Measurements from ENCODE around the gene ARPP19.
"Not testable (repeated sequence)": the region's sequence is repeated elsewhere in the genome, so short reads cannot be mapped to it uniquely, and the experiment has no call there.

Gene ARPP19

DNA sequence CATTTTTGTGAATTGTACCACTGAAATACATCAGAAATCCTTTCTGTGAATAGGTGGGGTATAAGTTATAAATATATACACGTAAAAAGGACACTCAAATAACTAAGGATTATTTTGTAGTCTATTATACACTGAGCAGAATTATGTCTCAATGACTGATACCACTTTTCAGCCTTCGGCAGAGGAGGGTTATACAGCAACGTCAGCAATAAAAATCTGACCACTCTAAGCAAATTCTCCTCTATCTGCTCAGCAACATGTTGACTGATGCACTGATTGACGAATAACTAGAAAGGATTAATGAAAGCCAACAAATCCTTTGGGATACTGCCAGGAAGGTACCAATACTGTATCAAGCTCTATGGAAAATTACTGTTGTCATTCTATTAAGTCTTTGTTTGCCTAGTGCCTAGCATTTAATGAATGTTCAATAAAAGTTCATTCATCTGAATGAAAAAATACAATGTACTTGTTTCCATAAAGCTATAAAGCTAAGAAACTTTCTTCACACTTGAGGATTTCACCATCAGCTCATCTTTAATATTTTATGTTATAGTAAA is 5.2 kb downstream of the ARPP19 start:
- Mint-ChIP-seq H3K36me3 (ENCODE audit: low read depth) (peaks cover 30% of the 10 kb centered on the region), H3K27ac (no peak overlapping the region), H3K9me3 (no peaks in the 10 kb centered on the region), H3K4me1 (ENCODE audit: low read depth) (peaks cover 22% of the 10 kb centered on the region), H3K4me3 (no peak overlapping the region), H3K27me3 (no peaks in the 10 kb centered on the region)
- intact Hi-C loops (cut with micrococcal nuclease): no loop called here

DNA sequence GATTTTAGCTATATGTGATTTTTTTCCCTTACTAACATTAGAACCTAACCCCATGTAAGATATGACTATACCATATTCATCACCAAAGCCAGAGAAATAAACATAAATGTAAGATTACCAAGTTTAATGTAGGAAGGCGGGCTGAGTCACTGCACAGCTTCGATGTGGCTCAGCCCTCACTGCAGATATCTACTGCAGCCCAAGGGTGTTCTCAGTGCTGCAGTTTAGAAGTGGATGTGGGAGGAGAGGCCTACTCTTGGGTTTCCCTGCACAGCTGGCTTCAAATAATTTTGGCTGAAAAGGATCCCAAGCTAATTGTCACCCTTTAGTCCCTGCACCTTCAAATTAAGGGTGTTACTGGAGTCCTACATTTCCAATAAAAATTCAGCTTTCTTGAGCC is 9.3 kb downstream of the ARPP19 start:
- no peaks in the 10 kb centered on the region for H3K9me3 Mint-ChIP-seq
- peaks cover 31% of the 10 kb centered on the region for H3K4me1 Mint-ChIP-seq (ENCODE audit: low read depth)
- H3K27me3 Mint-ChIP-seq: no peaks in the 10 kb centered on the region
- no peak overlapping the region for H3K4me3 Mint-ChIP-seq
- intact Hi-C loops (cut with micrococcal nuclease): no loop called here
- H3K36me3 Mint-ChIP-seq (ENCODE audit: low read depth): peaks cover 41% of the 10 kb centered on the region
- no peak overlapping the region for H3K27ac Mint-ChIP-seq

DNA sequence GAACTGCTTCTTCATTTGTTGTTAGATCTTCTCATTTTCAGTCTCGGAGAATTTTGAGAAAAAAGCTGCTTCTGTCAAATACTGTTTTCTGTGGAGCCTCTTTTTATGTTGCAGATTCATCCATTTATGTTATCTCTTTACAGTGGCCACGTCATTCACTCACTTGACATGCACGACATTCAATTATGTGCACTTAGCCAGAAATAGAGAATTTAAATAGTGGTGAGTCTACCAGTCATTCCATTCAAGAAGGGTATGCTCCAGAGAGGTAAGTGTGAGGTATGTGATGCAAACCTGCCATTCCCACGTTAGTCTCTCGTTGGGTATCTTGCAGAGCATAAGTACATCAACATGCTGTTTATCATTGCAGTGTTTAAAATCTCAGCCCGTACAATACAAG is 9.8 kb downstream of the ARPP19 start:
- peaks cover 47% of the 10 kb centered on the region for H3K36me3 Mint-ChIP-seq (ENCODE audit: low read depth)
- no peaks in the 10 kb centered on the region for H3K9me3 Mint-ChIP-seq
- no peaks in the 10 kb centered on the region for H3K27me3 Mint-ChIP-seq
- H3K4me3 Mint-ChIP-seq: no peak overlapping the region
- intact Hi-C loops (cut with micrococcal nuclease): no loop called here
- no peak overlapping the region for H3K27ac Mint-ChIP-seq
- peaks cover 37% of the 10 kb centered on the region for H3K4me1 Mint-ChIP-seq (ENCODE audit: low read depth)

DNA sequence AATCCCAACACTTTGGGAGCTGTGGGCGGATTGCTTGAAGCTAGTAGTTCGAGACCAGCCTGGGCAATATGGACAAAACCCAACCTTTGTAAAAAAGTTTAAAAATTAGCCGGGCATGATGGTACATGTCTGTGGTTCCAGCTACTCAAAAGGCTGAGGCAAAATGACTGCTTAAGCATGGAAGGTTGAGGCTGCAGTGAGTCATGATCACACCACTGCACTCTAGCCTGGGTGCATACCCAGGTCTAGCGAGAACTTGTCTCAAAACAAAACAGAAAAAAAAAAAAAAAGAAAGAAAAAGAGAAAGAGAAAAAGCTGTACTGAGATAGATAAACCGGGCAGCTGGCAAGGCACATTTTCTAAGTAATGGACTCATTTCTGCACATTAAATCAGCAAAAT is 10.6 kb downstream of the ARPP19 start:
- intact Hi-C loops (cut with micrococcal nuclease): no loop called here
- H3K27ac Mint-ChIP-seq: peak overlapping the region; percentile 45
- peaks cover 45% of the 10 kb centered on the region for H3K4me1 Mint-ChIP-seq (ENCODE audit: low read depth)
- H3K9me3 Mint-ChIP-seq: no peaks in the 10 kb centered on the region
- H3K4me3 Mint-ChIP-seq: no peak overlapping the region
- H3K27me3 Mint-ChIP-seq: no peaks in the 10 kb centered on the region
- peaks cover 49% of the 10 kb centered on the region for H3K36me3 Mint-ChIP-seq (ENCODE audit: low read depth)

DNA sequence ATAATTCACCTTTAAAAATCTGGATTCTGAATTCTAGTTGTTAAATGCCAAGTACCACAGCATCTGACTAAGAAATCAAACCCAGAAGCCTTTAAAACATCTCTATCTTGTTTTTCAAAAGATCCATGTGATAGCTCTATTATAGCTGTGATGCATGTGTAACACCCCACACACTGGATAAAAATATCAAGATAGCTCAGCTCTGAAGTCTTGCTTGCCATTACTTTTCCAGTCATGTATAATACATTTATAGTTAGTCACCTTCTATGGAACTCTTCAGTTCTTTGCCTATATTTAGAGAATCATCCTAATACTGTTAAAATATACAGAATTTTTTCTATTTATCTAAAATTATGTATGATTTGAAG is 11.6 kb downstream of the ARPP19 start:
- no peak overlapping the region for H3K27ac Mint-ChIP-seq
- no peaks in the 10 kb centered on the region for H3K27me3 Mint-ChIP-seq
- intact Hi-C loops (cut with micrococcal nuclease): no loop called here
- H3K36me3 Mint-ChIP-seq (ENCODE audit: low read depth): peaks cover 41% of the 10 kb centered on the region
- no peak overlapping the region for H3K4me3 Mint-ChIP-seq
- no peaks in the 10 kb centered on the region for H3K9me3 Mint-ChIP-seq
- peaks cover 39% of the 10 kb centered on the region for H3K4me1 Mint-ChIP-seq (ENCODE audit: low read depth)

DNA sequence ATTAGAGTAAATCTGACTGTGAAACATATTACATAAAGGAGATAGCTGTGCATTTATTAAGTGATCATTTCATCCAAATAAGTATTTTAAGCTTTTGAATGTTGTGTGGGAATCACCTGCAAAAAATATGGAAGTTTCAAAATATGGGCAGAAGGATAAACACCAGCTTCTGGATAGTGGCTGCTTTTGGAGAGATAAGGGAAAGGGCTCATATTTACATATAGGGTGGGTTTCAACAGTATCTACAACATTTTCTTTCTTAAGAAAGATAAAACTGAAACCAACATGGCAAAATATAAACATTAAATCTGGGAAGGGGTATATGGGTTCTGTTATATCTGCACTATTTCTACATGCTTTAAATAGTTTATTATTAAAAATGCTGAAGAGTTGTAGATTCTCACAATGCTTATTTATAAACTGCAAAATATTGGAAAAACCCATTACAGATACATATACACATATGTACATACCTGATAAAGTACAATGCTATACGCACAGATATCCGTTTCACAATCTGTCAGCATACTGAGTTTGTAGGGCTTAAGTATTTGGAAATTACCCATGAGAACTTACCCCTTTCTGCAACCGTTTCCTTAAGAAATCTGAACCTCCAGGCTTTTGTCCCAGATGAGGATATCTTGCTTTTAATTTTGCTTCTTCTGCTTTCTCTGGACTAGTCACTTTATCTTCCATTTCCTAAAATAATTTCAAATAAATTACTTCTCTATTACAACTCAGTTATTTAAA is 12.1 kb downstream of the ARPP19 start:
- Mint-ChIP-seq H3K4me3 (no peak overlapping the region), H3K4me1 (ENCODE audit: low read depth) (peaks cover 39% of the 10 kb centered on the region), H3K27ac (no peak overlapping the region), H3K9me3 (no peaks in the 10 kb centered on the region), H3K36me3 (ENCODE audit: low read depth) (peaks cover 41% of the 10 kb centered on the region), H3K27me3 (no peaks in the 10 kb centered on the region)
- intact Hi-C loops (cut with micrococcal nuclease): no loop called here

DNA sequence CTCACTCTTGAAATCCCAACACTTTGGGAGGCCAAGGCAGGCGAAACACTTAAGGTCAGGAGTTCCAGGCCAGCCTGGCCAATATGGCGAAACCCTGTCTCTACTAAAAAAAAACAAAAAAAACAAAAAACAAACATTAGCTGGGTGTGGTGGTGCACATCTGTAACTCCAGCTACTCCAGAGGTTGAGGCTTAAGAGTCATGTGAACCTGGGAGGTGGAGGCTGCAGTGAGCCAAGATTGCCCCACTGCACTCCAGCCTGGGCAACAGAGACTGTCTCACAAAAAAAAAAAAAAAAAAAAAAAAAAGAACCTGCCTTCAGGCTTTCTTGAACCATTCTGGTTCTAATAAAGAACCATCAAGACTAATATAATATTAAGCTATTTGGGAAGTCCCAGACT is 16.5 kb downstream of the ARPP19 start:
- Mint-ChIP-seq H3K36me3 (ENCODE audit: low read depth) (peaks cover 54% of the 10 kb centered on the region), H3K27ac (peak overlapping the region; percentile 83), H3K9me3 (no peaks in the 10 kb centered on the region), H3K4me3 (peak overlapping the region; percentile 34), H3K4me1 (ENCODE audit: low read depth) (peaks cover 22% of the 10 kb centered on the region), H3K27me3 (no peaks in the 10 kb centered on the region)
- intact Hi-C loops (cut with micrococcal nuclease): no loop called here

GRCh38 chr15:52551762-52552161 is 17.1 kb downstream of the ARPP19 start:
- peak overlapping the region; percentile 83 for H3K27ac Mint-ChIP-seq
- H3K36me3 Mint-ChIP-seq (ENCODE audit: low read depth): peaks cover 59% of the 10 kb centered on the region
- peak overlapping the region; percentile 41 for H3K4me3 Mint-ChIP-seq

GRCh38 chr15:52551186-52551585 is 17.6 kb downstream of the ARPP19 start:
- peaks cover 16% of the 10 kb centered on the region for H3K4me1 Mint-ChIP-seq (ENCODE audit: low read depth)
- H3K27ac Mint-ChIP-seq: peak overlapping the region; percentile 83
- H3K9me3 Mint-ChIP-seq; intact Hi-C loops (cut with micrococcal nuclease); H3K4me3 Mint-ChIP-seq; H3K27me3 Mint-ChIP-seq: not testable (repeated sequence)
- H3K36me3 Mint-ChIP-seq (ENCODE audit: low read depth): peaks cover 59% of the 10 kb centered on the region

More at GRCh38 chr15:52551762-52552161, 17.1 kb downstream of the ARPP19 start:
- intact Hi-C loops (cut with micrococcal nuclease): no loop called here
- Mint-ChIP-seq H3K4me1 (ENCODE audit: low read depth) (peaks cover 22% of the 10 kb centered on the region), H3K9me3 (peaks cover under 1% of the 10 kb centered on the region), H3K27me3 (no peaks in the 10 kb centered on the region)

DNA sequence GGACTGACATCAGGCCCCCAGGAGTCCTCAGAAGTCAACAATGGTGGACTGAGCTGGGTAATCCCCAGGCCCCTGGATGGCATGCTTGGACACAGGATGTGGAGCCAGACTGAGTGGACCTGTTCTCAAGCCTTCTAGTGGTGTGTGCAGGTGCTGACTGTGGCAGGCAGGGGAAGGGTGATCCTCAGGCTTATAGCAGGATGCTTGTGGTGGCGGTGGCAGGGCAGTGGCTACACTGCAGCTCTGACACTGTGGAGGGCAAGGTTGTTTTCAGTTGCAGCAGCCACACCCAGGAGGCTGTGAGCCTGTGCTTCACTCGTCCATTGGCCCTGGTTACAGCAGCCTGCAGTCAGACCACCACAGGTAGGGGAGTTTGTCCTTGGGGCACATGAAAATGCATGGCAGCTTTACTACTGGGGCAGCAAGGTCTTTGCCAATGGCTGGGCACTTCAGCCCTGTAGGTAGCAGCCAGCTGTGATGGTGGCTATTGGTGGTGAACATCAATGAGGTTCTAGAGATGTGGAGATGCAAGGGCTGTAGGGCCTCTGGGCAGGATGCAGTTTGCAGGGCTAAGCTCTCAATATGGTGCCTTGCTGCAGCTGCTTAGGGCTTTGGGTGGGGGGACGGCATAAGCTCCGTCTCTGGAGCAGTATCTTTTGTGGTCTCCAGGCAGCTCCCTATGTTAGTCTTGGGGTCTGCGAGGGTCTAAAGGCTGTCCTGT is 22.6 kb downstream of the ARPP19 start:
- peaks cover under 1% of the 10 kb centered on the region for H3K4me1 Mint-ChIP-seq (ENCODE audit: low read depth)
- H3K9me3 Mint-ChIP-seq: peaks cover 18% of the 10 kb centered on the region
- H3K4me3 Mint-ChIP-seq: no peak overlapping the region
- no peak overlapping the region for H3K27ac Mint-ChIP-seq
- intact Hi-C loops (cut with micrococcal nuclease): no loop called here
- H3K36me3 Mint-ChIP-seq (ENCODE audit: low read depth): peaks cover 53% of the 10 kb centered on the region
- no peaks in the 10 kb centered on the region for H3K27me3 Mint-ChIP-seq

- peaks cover 12% of the 10 kb centered on the region for H3K4me1 Mint-ChIP-seq (ENCODE audit: low read depth)
- H3K36me3 Mint-ChIP-seq (ENCODE audit: low read depth): peaks cover under 1% of the 10 kb centered on the region
- no peak overlapping the region for H3K27ac Mint-ChIP-seq
- H3K4me3 Mint-ChIP-seq: no peak overlapping the region
- intact Hi-C loops (cut with micrococcal nuclease): no loop called here
- peaks cover 26% of the 10 kb centered on the region for H3K9me3 Mint-ChIP-seq
- H3K27me3 Mint-ChIP-seq: no peaks in the 10 kb centered on the region
Measured at GRCh38 chr15:52540374-52541012, 28.3 kb downstream of the ARPP19 start.

DNA sequence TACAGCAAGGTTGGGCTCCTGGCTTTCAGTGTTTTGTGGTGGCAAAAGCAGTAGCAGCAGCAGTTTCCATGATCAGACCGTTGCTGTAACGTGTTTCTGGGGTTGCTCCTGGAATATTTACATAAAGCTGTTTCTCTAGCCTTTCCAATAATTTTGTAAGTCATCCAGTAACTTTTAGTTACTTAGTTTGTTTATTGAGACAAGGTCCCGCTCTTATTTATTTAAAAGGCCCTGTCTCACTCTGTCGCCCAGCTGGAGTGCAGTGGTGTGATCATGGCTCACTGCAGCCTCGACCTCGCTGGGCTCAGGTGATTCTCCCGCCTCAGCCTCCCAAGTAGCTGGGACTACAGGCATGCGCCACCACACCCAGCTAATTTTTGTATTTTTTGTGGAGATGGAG is 31.4 kb downstream of the ARPP19 start:
- H3K4me1 Mint-ChIP-seq (ENCODE audit: low read depth): peaks cover 13% of the 10 kb centered on the region
- H3K27me3 Mint-ChIP-seq: no peaks in the 10 kb centered on the region
- intact Hi-C loops (cut with micrococcal nuclease): no loop called here
- no peak overlapping the region for H3K27ac Mint-ChIP-seq
- no peaks in the 10 kb centered on the region for H3K36me3 Mint-ChIP-seq (ENCODE audit: low read depth)
- H3K9me3 Mint-ChIP-seq: peaks cover 21% of the 10 kb centered on the region
- H3K4me3 Mint-ChIP-seq: no peak overlapping the region

DNA sequence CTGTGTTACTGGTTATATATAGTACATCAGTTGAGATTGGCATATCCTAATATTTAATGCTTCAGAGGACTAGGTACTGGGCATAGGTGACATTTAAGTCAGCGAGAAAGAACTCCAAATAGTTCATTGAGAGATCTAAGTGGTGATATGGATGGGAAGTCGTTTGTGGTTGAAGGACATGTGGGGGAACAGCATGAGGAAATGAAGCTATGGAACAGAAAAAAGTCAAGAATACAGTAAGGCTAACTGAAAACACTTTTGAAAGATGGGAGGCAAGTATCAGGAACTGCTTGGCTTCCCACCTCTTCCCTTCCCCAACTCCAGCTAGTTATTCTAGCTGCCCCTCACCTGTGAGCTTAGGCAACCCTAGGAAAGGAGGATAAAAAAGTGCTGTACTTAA is 36.4 kb downstream of the ARPP19 start:
- no peaks in the 10 kb centered on the region for H3K36me3 Mint-ChIP-seq (ENCODE audit: low read depth)
- no peak overlapping the region for H3K4me3 Mint-ChIP-seq
- intact Hi-C loops (cut with micrococcal nuclease): no loop called here

DNA sequence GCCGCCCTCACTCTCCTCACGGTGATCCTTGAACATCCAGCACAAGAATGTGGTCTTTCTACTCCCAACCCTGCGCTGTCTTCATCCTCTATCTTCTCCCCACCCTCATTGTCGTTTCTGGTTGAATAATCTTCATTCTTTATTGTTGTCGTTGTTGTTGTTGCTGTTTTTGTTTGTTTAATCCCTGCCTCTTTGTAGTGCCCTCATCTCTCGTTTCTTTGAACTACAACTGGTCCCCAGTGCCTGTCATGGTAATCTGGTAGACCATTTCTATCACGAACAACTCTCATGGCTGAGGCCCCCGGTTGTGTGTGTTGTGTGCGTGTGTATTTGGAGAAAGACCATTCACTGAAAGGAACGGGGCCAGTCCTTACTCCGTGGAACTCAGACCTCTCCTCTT is 38.9 kb downstream of the ARPP19 start:
- peaks cover 17% of the 10 kb centered on the region for H3K27me3 Mint-ChIP-seq
- H3K36me3 Mint-ChIP-seq (ENCODE audit: low read depth): peaks cover 7% of the 10 kb centered on the region
- peak overlapping the region; percentile 73 for H3K4me3 Mint-ChIP-seq
- H3K4me1 Mint-ChIP-seq (ENCODE audit: low read depth): peaks cover 38% of the 10 kb centered on the region
- no peaks in the 10 kb centered on the region for H3K9me3 Mint-ChIP-seq
- intact Hi-C loops (cut with micrococcal nuclease): loop anchor here (5.0 to 10.0 kb wide), 3 partner anchors 37 to 85 kb away; partner anchors contain the start of gene ARPP19
- peak overlapping the region; percentile 92 for H3K27ac Mint-ChIP-seq

More for the DNA sequence above, 36.4 kb downstream of the ARPP19 start:
- Mint-ChIP-seq H3K9me3 (no peaks in the 10 kb centered on the region), H3K27ac (no peak overlapping the region), H3K4me1 (ENCODE audit: low read depth) (peaks cover 19% of the 10 kb centered on the region), H3K27me3 (peaks cover 17% of the 10 kb centered on the region)
